Ovary (tissue), 9 donors: Measurements from ENCODE around the gene TFDP3. TPM values are rescaled to one million over a fixed set of nuclear protein-coding genes. Genes with fewer than 3 reads are reported as not detected.

Experiments used
- DNase-seq, 5 donors: peaks; one replicate each; pipeline ENCODE4 v3.0.0-alpha.2; 2019 to 2020
- H3K27ac ChIP-seq, 2 donors: fragments of 200-600 bp; one replicate each; pipeline versions ENCODE4 v1.5.1 to v1.8.0; 2019 to 2022
- H3K27me3 ChIP-seq: fragments of 200-600 bp; one replicate; pipeline ENCODE4 v1.8.0; 2022
- H3K36me3 ChIP-seq: fragments of 200-600 bp; sonication (generic); one replicate; pipeline ENCODE4 v1.5.1; 2019
- H3K4me1 ChIP-seq: one replicate; pipeline ENCODE4 v1.8.1; 2013; ENCODE audit warnings: mild to moderate bottlenecking, moderate library complexity; ENCODE audit not compliant: insufficient read depth
- H3K4me3 ChIP-seq: fragments of 200-600 bp; sonication (generic); one replicate; pipeline ENCODE4 v1.5.1; 2017
- H3K9me3 ChIP-seq, 2 donors: fragments of 200-600 bp in 1 of 2; sonication (generic) in 1 of 2; one replicate each; pipeline versions ENCODE4 v1.5.1 to v1.8.1; 2013 to 2019; ENCODE audit warnings: mild to moderate bottlenecking in 1 of 2, moderate library complexity in 1 of 2
- CTCF ChIP-seq, 3 donors: fragments of 450-650 bp in 2 of 3; fragments of 200-600 bp in 1 of 3; IDR thresholded peaks; one replicate each; pipeline versions ENCODE4 v1.5.1 to v1.8.0; 2016 to 2022; ENCODE audit warnings: antibody characterized with exemption in 3 of 3, mild to moderate bottlenecking in 1 of 3
- EP300 ChIP-seq: sonication (generic); formaldehyde crosslinking; IDR thresholded peaks from one replicate; pipeline ENCODE4 v1.6.1; 2017; ENCODE audit warnings: antibody characterized with exemption
- POLR2A ChIP-seq: fragments of 450-650 bp; IDR thresholded peaks from one replicate; pipeline ENCODE4 v1.6.1; 2017; ENCODE audit warnings: antibody characterized with exemption, mild to moderate bottlenecking, moderate library complexity
- WGBS, 3 donors: extraction: QIAGEN DNeasy Blood & Tissue Kit in 1 of 3; methylation state at CpG; one replicate each; pipeline versions ENCODE4 v1.1.5 to v1.1.7; 2013 to 2017; 5-methylcytosine and 5-hydroxymethylcytosine counted together
- intact Hi-C, 4 donors: fragments of 100-400 bp; cut with DNase I; formaldehyde crosslinking; loops; one replicate each; pipeline versions ENCODE4 v1.11.0 to v1.15.1; 2022 to 2023
- polyA plus RNA-seq, 2 donors: library from polyadenylated mRNA; stranded (reverse); fragments of 200-250 nt in 1 of 2; fragments of 350-450 nt in 1 of 2; fragmentation: Illumina TruSeq in 1 of 2; extraction: RNeasy Lipid Tissue Mini Kit (QIAGEN cat#74804) in 1 of 2; gene quantifications; one replicate each; pipeline ENCODE4 v1.2.3, GENCODE V29; 2013 to 2014
- total RNA-seq, 7 donors: library from RNA; depleted of rRNA in 2 of 7; stranded (reverse); fragments of >200 nt in 2 of 7; fragmentation: NEBNext Ultra II Directional in 3 of 7; extraction: Animal tissue kit (Norgen Biotek cat#: 25700) in 3 of 7; gene quantifications; one replicate each; pipeline versions ENCODE4 v1.1.0 to v1.2.4, GENCODE V29; 2016 to 2023
- donor health status: DM: no; HTN: no; CAD: no; lungs with moderate emphysema.
- donor health status: DM: no; HTN: no; CAD: no.
- donor health status: Bipolar disorder and iron deficiency.
- donor health status: DM: yes; HTN: yes; CAD: no.
- donor health status: DM: no; HTN: no; CAD: no.
- donor health status: DM: yes; HTN: yes; CAD: no.

The TFDP3 gene
- total and polyA plus RNA-seq, 9 donors: not detected

- intact Hi-C loops: no loop called here
- Histone ChIP-seq H3K4me1 (no peaks in the 10 kb centered on the region), H3K9me3 (no peaks in the 10 kb centered on the region), H3K4me3 (no peak overlapping the region), H3K36me3 (no peaks in the 10 kb centered on the region), H3K27ac (no peak overlapping the region), H3K27me3 (no peaks in the 10 kb centered on the region)
- DNase-seq: no peak
- 73 to 84% (median 81%) methylated on average over 1 of the region's 1 CpG for WGBS, 3 donors
- no peak for TF ChIP-seq EP300
- no peak for TF ChIP-seq CTCF (IDR thresholded peaks at IDR 0.05)
- no peak for TF ChIP-seq POLR2A
Measured at GRCh38 chrX:133215747-133216146, 2.4 kb downstream of the TFDP3 start.

GRCh38 chrX:133215017-133215416 is 3.1 kb downstream of the TFDP3 start:
- no peak for TF ChIP-seq POLR2A
- no peak for TF ChIP-seq EP300
- TF ChIP-seq CTCF (IDR thresholded peaks at IDR 0.05): no peak
- WGBS, 3 donors: 82 to 92% (median 90%) methylated on average over 3 of the region's 3 CpGs

GRCh38 chrX:133214301-133214700 is 3.9 kb downstream of the TFDP3 start:
- H3K27ac ChIP-seq: no peak overlapping the region
- H3K9me3 ChIP-seq: peaks cover 0 to 4% of the 10 kb centered on the region in 2 donors
- 58 to 61% (median 61%) methylated on average over 3 of the region's 3 CpGs for WGBS, 3 donors
- DNase-seq: no peak
- no peaks in the 10 kb centered on the region for H3K36me3 ChIP-seq
- no peak for TF ChIP-seq CTCF (IDR thresholded peaks at IDR 0.05)
- TF ChIP-seq EP300: no peak
- TF ChIP-seq POLR2A: no peak
- H3K4me3 ChIP-seq: no peak overlapping the region
- intact Hi-C loops: no loop called here
- H3K4me1 ChIP-seq: no peaks in the 10 kb centered on the region
- no peaks in the 10 kb centered on the region for H3K27me3 ChIP-seq

More at GRCh38 chrX:133215017-133215416, 3.1 kb downstream of the TFDP3 start:
- H3K4me3 ChIP-seq: no peak overlapping the region
- DNase-seq: no peak
- no peak overlapping the region for H3K27ac ChIP-seq
- no peaks in the 10 kb centered on the region for H3K36me3 ChIP-seq
- no peaks in the 10 kb centered on the region for H3K27me3 ChIP-seq
- intact Hi-C loops: no loop called here
- no peaks in the 10 kb centered on the region for H3K4me1 ChIP-seq
- H3K9me3 ChIP-seq: peaks cover 0 to 3% of the 10 kb centered on the region in 2 donors

- TF ChIP-seq CTCF (IDR thresholded peaks at IDR 0.05) (no peak), POLR2A (no peak), EP300 (no peak)
- intact Hi-C loops: no loop called here
- Histone ChIP-seq H3K36me3 (no peaks in the 10 kb centered on the region), H3K27ac (no peak overlapping the region), H3K4me1 (no peaks in the 10 kb centered on the region), H3K27me3 (no peaks in the 10 kb centered on the region), H3K9me3 (peaks cover 0 to 4% of the 10 kb centered on the region in 2 donors), H3K4me3 (no peak overlapping the region)
- DNase-seq: no peak
- 68 to 77% (median 76%) methylated on average over 5 of the region's 5 CpGs for WGBS, 3 donors
Measured at GRCh38 chrX:133213117-133213516, 5.0 kb downstream of the TFDP3 start.

- no peaks in the 10 kb centered on the region for H3K4me1 ChIP-seq
- H3K27ac ChIP-seq: no peak overlapping the region
- H3K4me3 ChIP-seq: no peak overlapping the region
- WGBS, 3 donors: 56 to 65% (median 57%) methylated on average over 2 of the region's 2 CpGs
- no peak for TF ChIP-seq POLR2A
- no peak for TF ChIP-seq EP300
- no peak for TF ChIP-seq CTCF (IDR thresholded peaks at IDR 0.05)
- H3K27me3 ChIP-seq: no peaks in the 10 kb centered on the region
- H3K9me3 ChIP-seq: peaks cover 0 to 4% of the 10 kb centered on the region in 2 donors
- no peaks in the 10 kb centered on the region for H3K36me3 ChIP-seq
- no peak for DNase-seq
- intact Hi-C loops: no loop called here
Measured at GRCh38 chrX:133207751-133208150, 10.4 kb downstream of the TFDP3 start.
